ENCODE data around the gene GAB3. TPM values are rescaled to one million over a fixed set of nuclear protein-coding genes. Genes with fewer than 3 reads are reported as not detected.

GAB3 gene
- total and polyA plus RNA-seq, 2 experiments from 2014 or later: 0.89 to 1.8 TPM

DNA sequence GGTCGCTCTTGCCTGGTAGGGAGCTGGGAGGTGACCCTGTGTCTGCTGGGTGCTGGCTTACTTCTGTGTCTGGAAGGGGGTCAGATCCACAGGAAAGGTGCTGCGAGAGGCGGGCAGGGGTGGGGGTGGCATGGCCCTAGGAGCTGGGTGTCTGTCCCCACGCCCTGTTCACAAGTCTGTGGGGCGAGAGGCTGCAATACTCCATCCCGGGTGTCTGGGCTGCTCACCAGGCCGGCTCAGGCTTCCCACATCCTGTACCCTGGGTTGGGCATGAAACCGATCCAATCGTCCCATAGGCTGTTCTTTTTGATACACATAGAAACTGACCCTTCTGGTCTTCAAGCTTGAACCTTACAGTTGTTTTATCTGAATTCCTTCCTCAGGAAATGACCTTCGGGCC is 96.5 kb downstream of the GAB3 start:
- H3K4me3 ChIP-seq: no peak overlapping the region
- H3K36me3 ChIP-seq (ENCODE audit: insufficient read depth): no peaks in the 10 kb centered on the region
- H3K27me3 ChIP-seq (ENCODE audit: insufficient read depth): no peaks in the 10 kb centered on the region
- no peaks in the 10 kb centered on the region for H3K9me3 Mint-ChIP-seq
- no peaks in the 10 kb centered on the region for H3K4me1 Mint-ChIP-seq
- no peak overlapping the region for H3K27ac ChIP-seq (ENCODE audit: low read depth)
- no peak for TF ChIP-seq ZNF114 (CRISPR knock-in tag; IDR thresholded peaks at IDR 0.05)
- TF ChIP-seq ZNF331 (CRISPR knock-in tag; IDR thresholded peaks at IDR 0.05; ENCODE audit: low read depth): no peak
- TF ChIP-seq, protein P1, sequence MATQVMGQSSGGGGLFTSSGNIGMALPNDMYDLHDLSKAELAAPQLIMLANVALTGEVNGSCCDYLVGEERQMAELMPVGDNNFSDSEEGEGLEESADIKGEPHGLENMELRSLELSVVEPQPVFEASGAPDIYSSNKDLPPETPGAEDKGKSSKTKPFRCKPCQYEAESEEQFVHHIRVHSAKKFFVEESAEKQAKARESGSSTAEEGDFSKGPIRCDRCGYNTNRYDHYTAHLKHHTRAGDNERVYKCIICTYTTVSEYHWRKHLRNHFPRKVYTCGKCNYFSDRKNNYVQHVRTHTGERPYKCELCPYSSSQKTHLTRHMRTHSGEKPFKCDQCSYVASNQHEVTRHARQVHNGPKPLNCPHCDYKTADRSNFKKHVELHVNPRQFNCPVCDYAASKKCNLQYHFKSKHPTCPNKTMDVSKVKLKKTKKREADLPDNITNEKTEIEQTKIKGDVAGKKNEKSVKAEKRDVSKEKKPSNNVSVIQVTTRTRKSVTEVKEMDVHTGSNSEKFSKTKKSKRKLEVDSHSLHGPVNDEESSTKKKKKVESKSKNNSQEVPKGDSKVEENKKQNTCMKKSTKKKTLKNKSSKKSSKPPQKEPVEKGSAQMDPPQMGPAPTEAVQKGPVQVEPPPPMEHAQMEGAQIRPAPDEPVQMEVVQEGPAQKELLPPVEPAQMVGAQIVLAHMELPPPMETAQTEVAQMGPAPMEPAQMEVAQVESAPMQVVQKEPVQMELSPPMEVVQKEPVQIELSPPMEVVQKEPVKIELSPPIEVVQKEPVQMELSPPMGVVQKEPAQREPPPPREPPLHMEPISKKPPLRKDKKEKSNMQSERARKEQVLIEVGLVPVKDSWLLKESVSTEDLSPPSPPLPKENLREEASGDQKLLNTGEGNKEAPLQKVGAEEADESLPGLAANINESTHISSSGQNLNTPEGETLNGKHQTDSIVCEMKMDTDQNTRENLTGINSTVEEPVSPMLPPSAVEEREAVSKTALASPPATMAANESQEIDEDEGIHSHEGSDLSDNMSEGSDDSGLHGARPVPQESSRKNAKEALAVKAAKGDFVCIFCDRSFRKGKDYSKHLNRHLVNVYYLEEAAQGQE (IDR thresholded peaks at IDR 0.05; ENCODE audit: unreplicated experiment): no peak
- TF ChIP-seq, protein P2, sequence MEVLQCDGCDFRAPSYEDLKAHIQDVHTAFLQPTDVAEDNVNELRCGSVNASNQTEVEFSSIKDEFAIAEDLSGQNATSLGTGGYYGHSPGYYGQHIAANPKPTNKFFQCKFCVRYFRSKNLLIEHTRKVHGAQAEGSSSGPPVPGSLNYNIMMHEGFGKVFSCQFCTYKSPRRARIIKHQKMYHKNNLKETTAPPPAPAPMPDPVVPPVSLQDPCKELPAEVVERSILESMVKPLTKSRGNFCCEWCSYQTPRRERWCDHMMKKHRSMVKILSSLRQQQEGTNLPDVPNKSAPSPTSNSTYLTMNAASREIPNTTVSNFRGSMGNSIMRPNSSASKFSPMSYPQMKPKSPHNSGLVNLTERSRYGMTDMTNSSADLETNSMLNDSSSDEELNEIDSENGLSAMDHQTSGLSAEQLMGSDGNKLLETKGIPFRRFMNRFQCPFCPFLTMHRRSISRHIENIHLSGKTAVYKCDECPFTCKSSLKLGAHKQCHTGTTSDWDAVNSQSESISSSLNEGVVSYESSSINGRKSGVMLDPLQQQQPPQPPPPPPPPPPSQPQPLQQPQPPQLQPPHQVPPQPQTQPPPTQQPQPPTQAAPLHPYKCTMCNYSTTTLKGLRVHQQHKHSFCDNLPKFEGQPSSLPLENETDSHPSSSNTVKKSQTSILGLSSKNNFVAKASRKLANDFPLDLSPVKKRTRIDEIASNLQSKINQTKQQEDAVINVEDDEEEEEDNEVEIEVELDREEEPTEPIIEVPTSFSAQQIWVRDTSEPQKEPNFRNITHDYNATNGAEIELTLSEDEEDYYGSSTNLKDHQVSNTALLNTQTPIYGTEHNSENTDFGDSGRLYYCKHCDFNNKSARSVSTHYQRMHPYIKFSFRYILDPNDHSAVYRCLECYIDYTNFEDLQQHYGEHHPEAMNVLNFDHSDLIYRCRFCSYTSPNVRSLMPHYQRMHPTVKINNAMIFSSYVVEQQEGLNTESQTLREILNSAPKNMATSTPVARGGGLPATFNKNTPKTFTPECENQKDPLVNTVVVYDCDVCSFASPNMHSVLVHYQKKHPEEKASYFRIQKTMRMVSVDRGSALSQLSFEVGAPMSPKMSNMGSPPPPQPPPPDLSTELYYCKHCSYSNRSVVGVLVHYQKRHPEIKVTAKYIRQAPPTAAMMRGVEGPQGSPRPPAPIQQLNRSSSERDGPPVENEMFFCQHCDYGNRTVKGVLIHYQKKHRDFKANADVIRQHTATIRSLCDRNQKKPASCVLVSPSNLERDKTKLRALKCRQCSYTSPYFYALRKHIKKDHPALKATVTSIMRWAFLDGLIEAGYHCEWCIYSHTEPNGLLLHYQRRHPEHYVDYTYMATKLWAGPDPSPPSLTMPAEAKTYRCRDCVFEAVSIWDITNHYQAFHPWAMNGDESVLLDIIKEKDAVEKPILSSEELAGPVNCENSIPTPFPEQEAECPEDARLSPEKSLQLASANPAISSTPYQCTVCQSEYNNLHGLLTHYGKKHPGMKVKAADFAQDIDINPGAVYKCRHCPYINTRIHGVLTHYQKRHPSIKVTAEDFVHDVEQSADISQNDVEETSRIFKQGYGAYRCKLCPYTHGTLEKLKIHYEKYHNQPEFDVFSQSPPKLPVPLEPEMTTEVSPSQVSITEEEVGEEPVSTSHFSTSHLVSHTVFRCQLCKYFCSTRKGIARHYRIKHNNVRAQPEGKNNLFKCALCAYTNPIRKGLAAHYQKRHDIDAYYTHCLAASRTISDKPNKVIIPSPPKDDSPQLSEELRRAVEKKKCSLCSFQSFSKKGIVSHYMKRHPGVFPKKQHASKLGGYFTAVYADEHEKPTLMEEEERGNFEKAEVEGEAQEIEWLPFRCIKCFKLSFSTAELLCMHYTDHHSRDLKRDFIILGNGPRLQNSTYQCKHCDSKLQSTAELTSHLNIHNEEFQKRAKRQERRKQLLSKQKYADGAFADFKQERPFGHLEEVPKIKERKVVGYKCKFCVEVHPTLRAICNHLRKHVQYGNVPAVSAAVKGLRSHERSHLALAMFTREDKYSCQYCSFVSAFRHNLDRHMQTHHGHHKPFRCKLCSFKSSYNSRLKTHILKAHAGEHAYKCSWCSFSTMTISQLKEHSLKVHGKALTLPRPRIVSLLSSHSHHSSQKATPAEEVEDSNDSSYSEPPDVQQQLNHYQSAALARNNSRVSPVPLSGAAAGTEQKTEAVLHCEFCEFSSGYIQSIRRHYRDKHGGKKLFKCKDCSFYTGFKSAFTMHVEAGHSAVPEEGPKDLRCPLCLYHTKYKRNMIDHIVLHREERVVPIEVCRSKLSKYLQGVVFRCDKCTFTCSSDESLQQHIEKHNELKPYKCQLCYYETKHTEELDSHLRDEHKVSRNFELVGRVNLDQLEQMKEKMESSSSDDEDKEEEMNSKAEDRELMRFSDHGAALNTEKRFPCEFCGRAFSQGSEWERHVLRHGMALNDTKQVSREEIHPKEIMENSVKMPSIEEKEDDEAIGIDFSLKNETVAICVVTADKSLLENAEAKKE (CRISPR knock-in tag; IDR thresholded peaks at IDR 0.05): no peak
- TF ChIP-seq, protein P3, sequence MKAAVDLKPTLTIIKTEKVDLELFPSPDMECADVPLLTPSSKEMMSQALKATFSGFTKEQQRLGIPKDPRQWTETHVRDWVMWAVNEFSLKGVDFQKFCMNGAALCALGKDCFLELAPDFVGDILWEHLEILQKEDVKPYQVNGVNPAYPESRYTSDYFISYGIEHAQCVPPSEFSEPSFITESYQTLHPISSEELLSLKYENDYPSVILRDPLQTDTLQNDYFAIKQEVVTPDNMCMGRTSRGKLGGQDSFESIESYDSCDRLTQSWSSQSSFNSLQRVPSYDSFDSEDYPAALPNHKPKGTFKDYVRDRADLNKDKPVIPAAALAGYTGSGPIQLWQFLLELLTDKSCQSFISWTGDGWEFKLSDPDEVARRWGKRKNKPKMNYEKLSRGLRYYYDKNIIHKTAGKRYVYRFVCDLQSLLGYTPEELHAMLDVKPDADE (IDR thresholded peaks at IDR 0.05): no peak
- TF ChIP-seq EZH2phosphoT487 (IDR thresholded peaks at IDR 0.05; ENCODE audit: unreplicated experiment): no peak
- TF ChIP-seq EZH2 (IDR thresholded peaks at IDR 0.05; ENCODE audit: low read depth, unreplicated experiment): no peak
- TF ChIP-seq CREB1 (CRISPR knock-in tag; IDR thresholded peaks at IDR 0.05; ENCODE audit: low read depth): no peak
- TF ChIP-seq STAT1 (IDR thresholded peaks at IDR 0.05; ENCODE audit: unreplicated experiment): no peak
- TF ChIP-seq, protein P4, sequence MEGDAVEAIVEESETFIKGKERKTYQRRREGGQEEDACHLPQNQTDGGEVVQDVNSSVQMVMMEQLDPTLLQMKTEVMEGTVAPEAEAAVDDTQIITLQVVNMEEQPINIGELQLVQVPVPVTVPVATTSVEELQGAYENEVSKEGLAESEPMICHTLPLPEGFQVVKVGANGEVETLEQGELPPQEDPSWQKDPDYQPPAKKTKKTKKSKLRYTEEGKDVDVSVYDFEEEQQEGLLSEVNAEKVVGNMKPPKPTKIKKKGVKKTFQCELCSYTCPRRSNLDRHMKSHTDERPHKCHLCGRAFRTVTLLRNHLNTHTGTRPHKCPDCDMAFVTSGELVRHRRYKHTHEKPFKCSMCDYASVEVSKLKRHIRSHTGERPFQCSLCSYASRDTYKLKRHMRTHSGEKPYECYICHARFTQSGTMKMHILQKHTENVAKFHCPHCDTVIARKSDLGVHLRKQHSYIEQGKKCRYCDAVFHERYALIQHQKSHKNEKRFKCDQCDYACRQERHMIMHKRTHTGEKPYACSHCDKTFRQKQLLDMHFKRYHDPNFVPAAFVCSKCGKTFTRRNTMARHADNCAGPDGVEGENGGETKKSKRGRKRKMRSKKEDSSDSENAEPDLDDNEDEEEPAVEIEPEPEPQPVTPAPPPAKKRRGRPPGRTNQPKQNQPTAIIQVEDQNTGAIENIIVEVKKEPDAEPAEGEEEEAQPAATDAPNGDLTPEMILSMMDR (conservative IDR thresholded peaks at IDR 0.05; ENCODE audit: low read depth in 2 of 2): no peak
- TF ChIP-seq JUNB (IDR thresholded peaks at IDR 0.05; ENCODE audit: unreplicated experiment): no peak
- TF ChIP-seq NANOG (IDR thresholded peaks at IDR 0.05; ENCODE audit: borderline replicate concordance): no peak
- H3F3A ChIP-seq (replicated peaks; ENCODE audit: low read depth): no peaks in the 10 kb centered on the region
- no peak overlapping the region for H3K27ac Mint-ChIP-seq
- no peaks in the 10 kb centered on the region for H3K36me3 Mint-ChIP-seq (ENCODE audit: low read depth)
- ATAC-seq: no peak
- no peak overlapping the region for H3K4me3 Mint-ChIP-seq
- no peaks in the 10 kb centered on the region for H3K4me1 ChIP-seq (ENCODE audit: insufficient read depth)
- no peaks in the 10 kb centered on the region for H3K9me2 ChIP-seq (ENCODE audit: insufficient read depth)
- H2AFZ ChIP-seq: no peak overlapping the region
- no peaks in the 10 kb centered on the region for H3K79me2 ChIP-seq (replicated peaks; ENCODE audit: insufficient read depth)
- H3K4me2 ChIP-seq: no peak overlapping the region
- H4K20me1 ChIP-seq (replicated peaks; ENCODE audit: insufficient read depth): no peaks in the 10 kb centered on the region
- H3K27me3 Mint-ChIP-seq (ENCODE audit: insufficient read depth, low read depth, poor library complexity): peaks cover 3% of the 10 kb centered on the region
- no peak for DNase-seq (ENCODE audit: low spot score)
